Measurements from ENCODE around the gene CHFR.

The CHFR gene

GRCh38 chr12:132835076-132836025 lies 52.1 kb downstream of the CHFR start:
- DNase-seq (ENCODE audit: low read depth), result no peak
- no peak overlapping the region for H3K4me3 ChIP-seq (ENCODE audit: low read depth, low read length)
- TF ChIP-seq MYC (IDR thresholded peaks at IDR 0.05; ENCODE audit: low read depth, low read length), result no peak
- no peak for TF ChIP-seq CTCF (IDR thresholded peaks at IDR 0.05; ENCODE audit: low read depth, low read length)
- TF ChIP-seq, protein P1, sequence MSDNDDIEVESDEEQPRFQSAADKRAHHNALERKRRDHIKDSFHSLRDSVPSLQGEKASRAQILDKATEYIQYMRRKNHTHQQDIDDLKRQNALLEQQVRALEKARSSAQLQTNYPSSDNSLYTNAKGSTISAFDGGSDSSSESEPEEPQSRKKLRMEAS (IDR thresholded peaks at IDR 0.05; ENCODE audit: low read depth, low read length), result no peak
- no peak for TF ChIP-seq POLR2A (IDR thresholded peaks at IDR 0.05; ENCODE audit: extremely low read depth, insufficient read length)

DNA sequence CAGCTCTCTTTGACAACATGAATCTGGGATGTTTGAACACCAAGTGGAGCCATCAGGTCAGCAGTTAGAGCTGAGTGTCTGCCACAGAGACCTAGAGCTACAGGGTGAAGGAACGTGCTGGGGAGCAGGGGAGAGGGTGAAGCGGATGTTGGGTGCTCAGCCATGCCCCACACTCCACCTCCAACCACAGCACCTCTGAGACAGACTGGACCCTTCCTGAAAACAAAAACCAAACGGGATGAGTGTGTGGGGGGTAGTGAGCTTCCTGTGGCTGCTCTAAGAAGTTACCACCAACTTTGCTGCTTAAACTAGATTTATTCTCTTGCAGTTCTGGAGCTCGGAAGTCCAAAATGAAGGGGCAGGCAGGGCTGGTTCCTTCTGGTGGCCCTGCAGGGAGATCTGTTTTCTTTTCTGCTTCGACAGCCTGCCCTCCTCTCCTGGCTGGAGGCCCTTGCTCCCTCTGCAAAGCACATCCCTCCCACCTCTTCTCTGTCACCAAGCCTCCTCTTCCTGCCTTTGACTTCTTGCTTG lies 53.2 kb downstream of the CHFR start:
- no peak for DNase-seq (ENCODE audit: low read depth)
- H3K4me3 ChIP-seq (ENCODE audit: low read depth, low read length), result no peak overlapping the region

GRCh38 chr12:132833341-132833740 lies 54.1 kb downstream of the CHFR start:
- H3K4me3 ChIP-seq (ENCODE audit: low read depth, low read length), result no peak overlapping the region
- no peak for DNase-seq (ENCODE audit: low read depth)
- TF ChIP-seq MYC (IDR thresholded peaks at IDR 0.05; ENCODE audit: low read depth, low read length), result no peak
- TF ChIP-seq, protein P1 (IDR thresholded peaks at IDR 0.05; ENCODE audit: low read depth, low read length), result no peak
- TF ChIP-seq POLR2A (IDR thresholded peaks at IDR 0.05; ENCODE audit: extremely low read depth, insufficient read length), result no peak
- TF ChIP-seq CTCF (IDR thresholded peaks at IDR 0.05; ENCODE audit: low read depth, low read length), result no peak

More for the DNA sequence above, 53.2 kb downstream of the CHFR start:
- no peak for TF ChIP-seq MYC (IDR thresholded peaks at IDR 0.05; ENCODE audit: low read depth, low read length)
- TF ChIP-seq, protein P1 (IDR thresholded peaks at IDR 0.05; ENCODE audit: low read depth, low read length), result no peak
- TF ChIP-seq POLR2A (IDR thresholded peaks at IDR 0.05; ENCODE audit: extremely low read depth, insufficient read length), result no peak
- no peak for TF ChIP-seq CTCF (IDR thresholded peaks at IDR 0.05; ENCODE audit: low read depth, low read length)

DNA sequence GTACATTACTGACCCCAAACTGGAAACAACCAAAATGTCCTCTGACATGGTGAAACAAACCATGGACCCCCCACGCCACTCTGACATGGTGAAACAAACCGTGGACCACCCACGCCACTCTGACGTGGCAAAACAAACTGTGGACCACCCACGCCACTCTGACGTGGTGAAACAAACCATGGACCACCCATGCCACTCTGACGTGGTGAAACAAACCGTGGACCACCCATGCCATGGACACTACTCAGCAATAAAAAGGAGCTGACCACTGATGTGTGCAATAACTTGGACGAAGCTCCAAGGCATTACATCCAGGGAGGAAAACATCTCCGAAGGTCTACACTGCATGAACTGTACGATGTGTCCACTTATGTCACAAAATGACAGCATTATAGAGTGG lies 55.6 kb downstream of the CHFR start:
- no peak for DNase-seq (ENCODE audit: low read depth)
- H3K4me3 ChIP-seq (ENCODE audit: low read depth, low read length), result no peak overlapping the region
- no peak for TF ChIP-seq POLR2A (IDR thresholded peaks at IDR 0.05; ENCODE audit: extremely low read depth, insufficient read length)
- no peak for TF ChIP-seq CTCF (IDR thresholded peaks at IDR 0.05; ENCODE audit: low read depth, low read length)
- no peak for TF ChIP-seq MYC (IDR thresholded peaks at IDR 0.05; ENCODE audit: low read depth, low read length)
- TF ChIP-seq, protein P1 (IDR thresholded peaks at IDR 0.05; ENCODE audit: low read depth, low read length), result no peak

DNA sequence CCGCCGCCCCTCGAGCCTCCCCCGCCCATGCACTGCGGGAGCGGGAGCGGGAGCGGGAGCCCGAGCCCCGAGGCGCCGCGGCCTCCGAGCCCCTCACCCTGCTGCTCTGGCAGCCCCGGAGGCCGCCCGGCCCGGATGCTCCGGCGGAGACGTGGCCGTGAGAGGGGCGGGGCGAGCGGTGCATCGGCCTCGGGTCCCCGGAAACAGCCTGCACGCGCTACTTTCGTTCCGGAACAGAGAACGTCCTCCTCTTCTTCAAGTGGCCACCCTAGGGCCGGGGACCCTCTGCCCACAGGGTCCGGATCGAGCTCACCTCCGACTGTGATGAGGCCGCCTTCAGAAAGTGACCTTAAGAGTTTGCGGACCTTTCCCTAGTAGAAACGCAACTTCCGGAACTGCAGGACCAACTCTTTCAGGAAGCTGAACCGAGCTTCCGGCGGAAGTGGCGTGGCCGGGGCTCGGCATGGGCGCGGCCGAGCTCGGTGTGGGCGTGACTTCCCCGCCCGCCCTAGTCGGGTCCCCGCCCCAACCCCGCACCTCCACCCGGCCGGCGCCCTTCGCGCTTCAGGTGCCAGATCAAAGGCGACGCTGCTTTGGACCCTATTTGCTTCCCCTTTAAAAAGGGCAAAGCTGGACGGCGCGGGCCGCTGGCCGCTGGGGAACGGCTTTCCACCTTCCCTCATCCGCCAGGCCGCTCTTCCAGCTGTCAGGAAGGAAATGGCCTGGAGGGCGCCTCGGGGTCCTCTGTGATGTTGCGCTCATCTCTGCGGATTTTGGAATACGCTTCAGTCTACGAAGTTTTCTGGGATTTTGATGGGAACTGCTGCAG lies 58.5 kb downstream of the CHFR start, which contains the start of gene GOLGA3:
TSS of gene GOLGA3 (minus strand) at position 164 of the 829 bp plus-strand sequence. CDS start 6,741 bp downstream, outside the sequence.
- TF ChIP-seq, protein P1 (IDR thresholded peaks at IDR 0.05; ENCODE audit: low read depth, low read length), result no peak
- TF ChIP-seq POLR2A (IDR thresholded peaks at IDR 0.05; ENCODE audit: extremely low read depth, insufficient read length) (peak; percentile 63), CTCF (IDR thresholded peaks at IDR 0.05; ENCODE audit: low read depth, low read length) (no peak), MYC (IDR thresholded peaks at IDR 0.05; ENCODE audit: low read depth, low read length) (peak; percentile 71)
- peak; percentile 97 for DNase-seq (ENCODE audit: low read depth)
- H3K4me3 ChIP-seq (ENCODE audit: low read depth, low read length), result peak within 1 kb of the TSS; percentile 93
